A673 (cell line): Measurements from ENCODE around the gene GYG1. TPM values are rescaled to one million over a fixed set of nuclear protein-coding genes. Genes with fewer than 3 reads are reported as not detected.

ENCODE experiments used
- BruUV-seq: library from RNA; stranded (reverse); fragments of 400-500 nt; replicated peaks from 2 replicates; lab custom pipeline; 2021; lab: Mats Ljungman, UMichigan
- CTCF ChIA-PET: fragments of 300-600 bp; sonication (Branson Sonifier 250); formaldehyde crosslinking; loops from one replicate; lab custom pipeline; 2022; ENCODE audit warnings: antibody characterized with exemption; lab: Charles Lee
- POLR2A ChIA-PET: fragments of 300-600 bp; sonication (Branson Sonifier 250); formaldehyde crosslinking; loops from one replicate; lab custom pipeline; 2022; ENCODE audit warnings: antibody characterized with exemption; ENCODE audit not compliant: low non-redundant PET; lab: Charles Lee
- DNase-seq: peaks from one replicate; pipeline ENCODE4 v3.0.0-alpha.2; 2015; ENCODE audit warnings: low spot score
- H3K27ac ChIP-seq: fragments of 200-600 bp; sonication (generic); 2 replicates; pipeline ENCODE4 v1.5.1; 2016; ENCODE audit warnings: mixed run types, low read depth, mild to moderate bottlenecking, mixed read lengths, antibody characterized with exemption, low read length; ENCODE audit not compliant: poor library complexity, severe bottlenecking
- H3K27me3 ChIP-seq: fragments of 200-600 bp; sonication (generic); replicated peaks from 2 replicates; pipeline ENCODE4 v1.6.1; 2017; ENCODE audit warnings: mixed run types, low read depth, mild to moderate bottlenecking, mixed read lengths, antibody characterized with exemption, low read length; ENCODE audit not compliant: insufficient read depth, poor library complexity
- H3K36me3 ChIP-seq: fragments of 200-600 bp; sonication (generic); 2 replicates; pipeline ENCODE4 v1.6.1; 2016; ENCODE audit warnings: mixed run types, mild to moderate bottlenecking, mixed read lengths, antibody characterized with exemption, low read length; ENCODE audit not compliant: insufficient read depth, poor library complexity, severe bottlenecking
- H3K4me1 ChIP-seq: fragments of 200-600 bp; sonication (generic); 2 replicates; pipeline ENCODE4 v1.6.1; 2017; ENCODE audit warnings: mixed run types, mild to moderate bottlenecking, mixed read lengths, antibody characterized with exemption, low read length; ENCODE audit not compliant: insufficient read depth, poor library complexity, severe bottlenecking
- H3K4me3 ChIP-seq: fragments of 200-600 bp; sonication (generic); 2 replicates; pipeline ENCODE4 v1.5.1; 2016; ENCODE audit warnings: low read depth, mixed run types, mild to moderate bottlenecking, mixed read lengths, low read length; ENCODE audit not compliant: poor library complexity, severe bottlenecking
- H3K9me3 ChIP-seq: fragments of 200-600 bp; sonication (generic); 2 replicates; pipeline ENCODE4 v1.6.1; 2016; ENCODE audit warnings: mixed run types, low read depth, mild to moderate bottlenecking, mixed read lengths, antibody characterized with exemption, low read length; ENCODE audit not compliant: poor library complexity, severe bottlenecking
- EZH2 ChIP-seq: fragments of 200-600 bp; sonication (generic); IDR thresholded peaks from 2 replicates; pipeline ENCODE4 v1.6.1; 2017; ENCODE audit warnings: borderline replicate concordance, low read depth, mild to moderate bottlenecking, mixed read lengths, antibody characterized with exemption, low read length; ENCODE audit not compliant: poor library complexity, severe bottlenecking
- intact Hi-C: fragments of 100-400 bp; cut with micrococcal nuclease; formaldehyde crosslinking; loops from one replicate; pipeline ENCODE4 v1.10.0; 2022; ENCODE audit not compliant: unreplicated experiment
- total RNA-seq: library from RNA; stranded (reverse); gene quantifications from 2 replicates; pipeline ENCODE4 v1.2.3, GENCODE V29; 2021
- TF ChIP-seq, protein P1 (sequence below): fragments of 300-800, 200-600 bp; sonication (generic); conservative IDR thresholded peaks from 2 replicates; pipeline ENCODE4 v1.5.1; 2017; ENCODE audit warnings: low read depth, mild to moderate bottlenecking, antibody characterized with exemption, low read length, moderate library complexity, mixed read lengths

Gene GYG1
- total RNA-seq, 1 experiment from 2014 or later: 5.1 TPM

DNA sequence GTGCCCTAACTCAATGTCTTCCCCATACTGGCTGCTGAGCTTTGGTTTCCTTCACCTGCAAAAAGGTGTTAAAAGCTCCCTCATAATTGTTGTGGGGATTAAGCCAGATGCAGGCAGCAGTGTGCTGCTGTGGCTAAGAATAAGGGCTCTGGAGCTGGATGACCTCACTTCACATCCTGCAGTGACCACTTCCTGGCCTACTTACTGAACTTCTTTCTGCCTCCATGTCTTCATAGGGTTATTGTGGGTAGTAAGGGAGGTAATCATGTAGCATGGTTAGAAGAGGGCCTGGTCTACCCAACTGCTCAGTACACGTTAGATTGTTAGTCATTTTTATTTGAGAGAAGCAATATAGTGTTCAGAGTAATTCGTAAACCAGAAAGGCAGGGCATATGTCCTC, 18.4 kb downstream of the GYG1 start:
- ChIA-PET POLR2A (no interaction called here), CTCF (no interaction called here)
- TF ChIP-seq, protein P1, sequence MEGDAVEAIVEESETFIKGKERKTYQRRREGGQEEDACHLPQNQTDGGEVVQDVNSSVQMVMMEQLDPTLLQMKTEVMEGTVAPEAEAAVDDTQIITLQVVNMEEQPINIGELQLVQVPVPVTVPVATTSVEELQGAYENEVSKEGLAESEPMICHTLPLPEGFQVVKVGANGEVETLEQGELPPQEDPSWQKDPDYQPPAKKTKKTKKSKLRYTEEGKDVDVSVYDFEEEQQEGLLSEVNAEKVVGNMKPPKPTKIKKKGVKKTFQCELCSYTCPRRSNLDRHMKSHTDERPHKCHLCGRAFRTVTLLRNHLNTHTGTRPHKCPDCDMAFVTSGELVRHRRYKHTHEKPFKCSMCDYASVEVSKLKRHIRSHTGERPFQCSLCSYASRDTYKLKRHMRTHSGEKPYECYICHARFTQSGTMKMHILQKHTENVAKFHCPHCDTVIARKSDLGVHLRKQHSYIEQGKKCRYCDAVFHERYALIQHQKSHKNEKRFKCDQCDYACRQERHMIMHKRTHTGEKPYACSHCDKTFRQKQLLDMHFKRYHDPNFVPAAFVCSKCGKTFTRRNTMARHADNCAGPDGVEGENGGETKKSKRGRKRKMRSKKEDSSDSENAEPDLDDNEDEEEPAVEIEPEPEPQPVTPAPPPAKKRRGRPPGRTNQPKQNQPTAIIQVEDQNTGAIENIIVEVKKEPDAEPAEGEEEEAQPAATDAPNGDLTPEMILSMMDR: no peak
- no peak for TF ChIP-seq EZH2
- no peak for DNase-seq
- no peaks in the 10 kb centered on the region for H3K27me3 ChIP-seq
- BruUV-seq: no TSS peak
- no peaks in the 10 kb centered on the region for H3K36me3 ChIP-seq
- no peak overlapping the region for H3K27ac ChIP-seq
- no peaks in the 10 kb centered on the region for H3K4me1 ChIP-seq
- H3K4me3 ChIP-seq: no peak overlapping the region
- intact Hi-C loops: no loop called here
- no peaks in the 10 kb centered on the region for H3K9me3 ChIP-seq

GRCh38 chr3:149010504-149010951, 19.2 kb downstream of the GYG1 start:
- DNase-seq: no peak
- Histone ChIP-seq H3K4me1 (no peaks in the 10 kb centered on the region), H3K27me3 (no peaks in the 10 kb centered on the region), H3K9me3 (no peaks in the 10 kb centered on the region), H3K36me3 (no peaks in the 10 kb centered on the region), H3K27ac (no peak overlapping the region), H3K4me3 (no peak overlapping the region)
- TF ChIP-seq EZH2: no peak
- TF ChIP-seq, protein P1: no peak
- ChIA-PET POLR2A (no interaction called here), CTCF (no interaction called here)
- BruUV-seq: no TSS peak
- intact Hi-C loops: no loop called here

GRCh38 chr3:149010966-149011365, 19.6 kb downstream of the GYG1 start:
- Histone ChIP-seq H3K27ac (no peak overlapping the region), H3K27me3 (no peaks in the 10 kb centered on the region), H3K4me3 (no peak overlapping the region), H3K36me3 (no peaks in the 10 kb centered on the region), H3K4me1 (no peaks in the 10 kb centered on the region), H3K9me3 (no peaks in the 10 kb centered on the region)
- ChIA-PET CTCF (no interaction called here), POLR2A (no interaction called here)
- intact Hi-C loops: no loop called here
- no peak for DNase-seq
- no TSS peak for BruUV-seq
- no peak for TF ChIP-seq EZH2
- TF ChIP-seq, protein P1: no peak
